GM18867 (cell line): ENCODE measurements around the gene PHACTR2.

ENCODE experiments used
- ATAC-seq: cut with Tn5 transposase; IDR thresholded peaks from one replicate; pipeline ENCODE4 v1.9.1; 2021; ENCODE audit warnings: mild to moderate bottlenecking, moderate library complexity; ENCODE audit not compliant: unreplicated experiment

The PHACTR2 gene

GRCh38 chr6:143802833-143803565 is 125.2 kb downstream of the PHACTR2 start:
- ATAC-seq = no peak

- ATAC-seq = no peak
Observed at GRCh38 chr6:143803769-143804568, 126.2 kb downstream of the PHACTR2 start.

- no peak for ATAC-seq
Observed at GRCh38 chr6:143804835-143805239, 127.1 kb downstream of the PHACTR2 start.

- no peak for ATAC-seq
Observed at GRCh38 chr6:143806282-143807102, 128.7 kb downstream of the PHACTR2 start.

GRCh38 chr6:143807103-143807772 is 129.5 kb downstream of the PHACTR2 start:
- no peak for ATAC-seq

- no peak for ATAC-seq
Observed at GRCh38 chr6:143810745-143811144, 133.0 kb downstream of the PHACTR2 start.

GRCh38 chr6:143811501-143812157 is 133.9 kb downstream of the PHACTR2 start:
- no peak for ATAC-seq

- no peak for ATAC-seq
Observed at GRCh38 chr6:143817621-143818020, 139.9 kb downstream of the PHACTR2 start.

- ATAC-seq = no peak
Observed at GRCh38 chr6:143821359-143821758, 143.6 kb downstream of the PHACTR2 start.

- no peak for ATAC-seq
Observed at GRCh38 chr6:143822584-143823024, 144.8 kb downstream of the PHACTR2 start.

- no peak for ATAC-seq
Observed at GRCh38 chr6:143823548-143823947, 145.8 kb downstream of the PHACTR2 start.

- no peak for ATAC-seq
Observed at GRCh38 chr6:143828572-143828971, 150.8 kb downstream of the PHACTR2 start.

- ATAC-seq = no peak
Observed at GRCh38 chr6:143836150-143836549, 158.4 kb downstream of the PHACTR2 start.

GRCh38 chr6:143838395-143838794 is 160.6 kb downstream of the PHACTR2 start:
- ATAC-seq = no peak

GRCh38 chr6:143839196-143839595 is 161.4 kb downstream of the PHACTR2 start:
- no peak for ATAC-seq

- no peak for ATAC-seq
Observed at GRCh38 chr6:143840595-143841265, 163.0 kb downstream of the PHACTR2 start.

- no peak for ATAC-seq
Observed at GRCh38 chr6:143842461-143842901, 164.7 kb downstream of the PHACTR2 start.

GRCh38 chr6:143842902-143843676 is 165.3 kb downstream of the PHACTR2 start, which contains the start of gene LTV1:
Gene LTV1 (plus strand): TSS chr6:143843338. CDS start chr6:143843478, 140 bp downstream.
- peak; percentile 100 for ATAC-seq

GRCh38 chr6:143843677-143843999 is 165.9 kb downstream of the PHACTR2 start:
- ATAC-seq = peak; percentile 6
